Ovary (tissue), 3 donors: Measurements from ENCODE around the gene OR2V1.

Experiments
- EP300 ChIP-seq: sonication (generic); formaldehyde crosslinking; IDR thresholded peaks from one replicate; pipeline ENCODE4 v1.6.1; 2017; ENCODE audit warnings: antibody characterized with exemption
- POLR2A ChIP-seq: fragments of 450-650 bp; IDR thresholded peaks from one replicate; pipeline ENCODE4 v1.6.1; 2017; ENCODE audit warnings: antibody characterized with exemption, mild to moderate bottlenecking, moderate library complexity
- TF ChIP-seq, protein P1 (sequence below), 3 donors: fragments of 450-650 bp in 2 of 3; fragments of 200-600 bp in 1 of 3; IDR thresholded peaks; one replicate each; pipeline versions ENCODE4 v1.5.1 to v1.8.0; 2016 to 2022; ENCODE audit warnings: antibody characterized with exemption in 3 of 3, mild to moderate bottlenecking in 1 of 3
- donor health status: DM: no; HTN: no; CAD: no.

GRCh38 chr5:181126841-181127240 lies 4.1 kb downstream of the OR2V1 start:
- TF ChIP-seq, protein P1, sequence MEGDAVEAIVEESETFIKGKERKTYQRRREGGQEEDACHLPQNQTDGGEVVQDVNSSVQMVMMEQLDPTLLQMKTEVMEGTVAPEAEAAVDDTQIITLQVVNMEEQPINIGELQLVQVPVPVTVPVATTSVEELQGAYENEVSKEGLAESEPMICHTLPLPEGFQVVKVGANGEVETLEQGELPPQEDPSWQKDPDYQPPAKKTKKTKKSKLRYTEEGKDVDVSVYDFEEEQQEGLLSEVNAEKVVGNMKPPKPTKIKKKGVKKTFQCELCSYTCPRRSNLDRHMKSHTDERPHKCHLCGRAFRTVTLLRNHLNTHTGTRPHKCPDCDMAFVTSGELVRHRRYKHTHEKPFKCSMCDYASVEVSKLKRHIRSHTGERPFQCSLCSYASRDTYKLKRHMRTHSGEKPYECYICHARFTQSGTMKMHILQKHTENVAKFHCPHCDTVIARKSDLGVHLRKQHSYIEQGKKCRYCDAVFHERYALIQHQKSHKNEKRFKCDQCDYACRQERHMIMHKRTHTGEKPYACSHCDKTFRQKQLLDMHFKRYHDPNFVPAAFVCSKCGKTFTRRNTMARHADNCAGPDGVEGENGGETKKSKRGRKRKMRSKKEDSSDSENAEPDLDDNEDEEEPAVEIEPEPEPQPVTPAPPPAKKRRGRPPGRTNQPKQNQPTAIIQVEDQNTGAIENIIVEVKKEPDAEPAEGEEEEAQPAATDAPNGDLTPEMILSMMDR (IDR thresholded peaks at IDR 0.05): no peak
- TF ChIP-seq POLR2A: no peak
- no peak for TF ChIP-seq EP300
